BJ (cell line): ENCODE results near the gene BBX. TPM values are rescaled to one million over a fixed set of nuclear protein-coding genes. Genes with fewer than 3 reads are reported as not detected.

Experiments
- CTCF ChIA-PET: fragments of 350-600 bp; formaldehyde crosslinking; extraction: SDS; loops from one replicate; lab custom pipeline; 2021; ENCODE audit warnings: antibody characterized with exemption, inconsistent platforms; lab: Yijun Ruan, JAX
- POLR2A ChIA-PET: fragments of 300-600 bp; sonication (Branson Sonifier 250); formaldehyde crosslinking; extraction: SDS; loops from one replicate; lab custom pipeline; 2021; ENCODE audit warnings: antibody characterized with exemption; lab: Charles Lee
- DNase-seq: peaks from one replicate; pipeline ENCODE4 v3.0.0-alpha.2; 2011; ENCODE audit warnings: low read depth
- H3K27me3 ChIP-seq: 2 replicates; pipeline ENCODE4 v1.6.0; 2011; ENCODE audit warnings: low read length; ENCODE audit not compliant: control insufficient read depth, insufficient read depth
- H3K36me3 ChIP-seq: 2 replicates; pipeline ENCODE4 v1.5.1; 2011; ENCODE audit warnings: low read length; ENCODE audit not compliant: control insufficient read depth, insufficient read depth
- H3K4me3 ChIP-seq: 2 replicates; pipeline ENCODE4 v1.5.1; 2011; ENCODE audit warnings: low read depth, mild to moderate bottlenecking, control low read depth, low read length
- polyA plus RNA-seq: library from polyadenylated mRNA; depleted of rRNA; stranded (reverse); fragments of >200 nt; gene quantifications from 2 replicates; pipeline ENCODE4 v1.2.3, GENCODE V29; 2011
- TF ChIP-seq, protein P1 (sequence below): IDR thresholded peaks from 2 replicates; pipeline ENCODE4 v1.5.1; 2011; ENCODE audit warnings: low read depth, mild to moderate bottlenecking, control low read depth, inconsistent platforms, low read length, moderate library complexity; ENCODE audit not compliant: insufficient read depth

Gene BBX
- polyA plus RNA-seq, 1 experiment, result 47.6 TPM

DNA sequence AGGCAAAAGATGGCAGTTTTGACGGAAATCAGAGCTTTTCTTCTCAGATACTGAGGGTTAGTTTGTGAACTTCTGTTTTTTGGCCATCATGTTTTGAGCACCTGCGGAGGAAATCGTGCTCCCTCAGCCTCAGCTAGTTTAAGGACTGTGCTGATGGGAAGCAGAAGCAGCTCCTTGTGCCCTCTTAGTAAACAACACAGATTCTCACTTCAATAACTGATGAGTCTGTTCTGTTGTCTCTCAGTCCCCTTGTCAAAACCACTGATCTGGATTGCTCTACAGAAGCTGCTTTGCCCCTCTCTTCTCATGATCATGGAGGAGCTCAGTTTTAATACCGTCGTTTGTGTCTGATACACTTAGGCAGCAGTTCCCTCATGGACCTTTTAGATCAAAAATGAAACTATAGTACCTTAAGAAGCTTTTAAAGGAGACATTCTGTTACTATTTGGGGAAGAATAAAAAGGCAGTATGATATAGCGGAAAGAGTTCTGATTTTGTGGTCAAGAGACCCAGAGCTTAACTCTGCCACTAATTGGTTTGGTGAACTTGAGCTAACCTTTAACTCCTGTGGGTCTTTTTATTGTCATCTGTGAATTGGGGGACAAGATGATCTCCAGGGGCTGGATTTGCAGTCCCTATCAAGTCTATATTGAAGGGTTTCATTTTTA lies 152.6 kb downstream of the BBX start:
- H3K36me3 ChIP-seq, result no peaks in the 10 kb centered on the region
- no peak overlapping the region for H3K4me3 ChIP-seq
- no peaks in the 10 kb centered on the region for H3K27me3 ChIP-seq
- TF ChIP-seq, protein P1, sequence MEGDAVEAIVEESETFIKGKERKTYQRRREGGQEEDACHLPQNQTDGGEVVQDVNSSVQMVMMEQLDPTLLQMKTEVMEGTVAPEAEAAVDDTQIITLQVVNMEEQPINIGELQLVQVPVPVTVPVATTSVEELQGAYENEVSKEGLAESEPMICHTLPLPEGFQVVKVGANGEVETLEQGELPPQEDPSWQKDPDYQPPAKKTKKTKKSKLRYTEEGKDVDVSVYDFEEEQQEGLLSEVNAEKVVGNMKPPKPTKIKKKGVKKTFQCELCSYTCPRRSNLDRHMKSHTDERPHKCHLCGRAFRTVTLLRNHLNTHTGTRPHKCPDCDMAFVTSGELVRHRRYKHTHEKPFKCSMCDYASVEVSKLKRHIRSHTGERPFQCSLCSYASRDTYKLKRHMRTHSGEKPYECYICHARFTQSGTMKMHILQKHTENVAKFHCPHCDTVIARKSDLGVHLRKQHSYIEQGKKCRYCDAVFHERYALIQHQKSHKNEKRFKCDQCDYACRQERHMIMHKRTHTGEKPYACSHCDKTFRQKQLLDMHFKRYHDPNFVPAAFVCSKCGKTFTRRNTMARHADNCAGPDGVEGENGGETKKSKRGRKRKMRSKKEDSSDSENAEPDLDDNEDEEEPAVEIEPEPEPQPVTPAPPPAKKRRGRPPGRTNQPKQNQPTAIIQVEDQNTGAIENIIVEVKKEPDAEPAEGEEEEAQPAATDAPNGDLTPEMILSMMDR, result no peak
- DNase-seq, result no peak
- POLR2A ChIA-PET, result no interaction called here
- CTCF ChIA-PET, result interaction anchor here (0.6 to 4.2 kb wide), 17 partner anchors 9 to 470 kb away, joined by 3 to 24 read pairs (median 6); no protein-coding TSS in a partner anchor

DNA sequence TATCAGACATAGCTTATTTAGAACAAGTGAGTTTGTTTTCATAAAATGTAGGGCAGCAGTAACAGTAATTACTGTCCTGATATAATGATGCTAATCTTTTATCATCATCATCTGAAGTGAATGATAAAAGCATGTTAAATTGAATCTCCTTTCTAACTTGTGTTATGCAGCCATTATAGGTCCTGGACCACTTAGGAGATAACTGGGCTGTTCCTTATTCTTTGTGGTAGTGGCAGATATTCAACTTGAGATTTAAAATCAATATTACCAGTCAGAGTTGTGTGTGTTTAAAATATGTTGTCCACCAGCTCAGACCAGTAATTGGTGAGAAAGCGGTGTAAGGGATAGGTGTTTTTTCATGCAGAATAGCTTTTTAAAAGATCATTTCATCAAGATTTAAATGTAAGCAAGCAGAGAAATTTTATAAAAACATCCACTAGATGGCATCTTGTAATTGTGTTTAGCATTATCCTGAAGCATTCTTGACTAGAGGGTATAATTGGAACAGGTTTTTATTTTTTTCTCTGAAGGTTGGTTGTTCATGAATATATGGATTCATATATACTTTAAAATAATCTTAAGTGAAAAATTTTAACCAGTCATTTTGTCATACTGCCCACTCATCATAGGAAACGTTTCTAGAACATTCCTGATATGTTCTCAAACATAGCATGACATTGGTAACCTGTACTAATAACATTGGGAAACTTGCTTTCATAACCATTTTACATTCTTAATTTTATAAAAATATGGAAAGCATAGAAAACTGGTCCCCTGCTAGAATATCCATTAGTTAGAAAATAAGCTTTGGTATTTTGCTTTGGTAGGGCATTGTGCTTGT lies 153.9 kb downstream of the BBX start:
- POLR2A ChIA-PET, result no interaction called here
- TF ChIP-seq, protein P1, result peak; percentile 41

DNA sequence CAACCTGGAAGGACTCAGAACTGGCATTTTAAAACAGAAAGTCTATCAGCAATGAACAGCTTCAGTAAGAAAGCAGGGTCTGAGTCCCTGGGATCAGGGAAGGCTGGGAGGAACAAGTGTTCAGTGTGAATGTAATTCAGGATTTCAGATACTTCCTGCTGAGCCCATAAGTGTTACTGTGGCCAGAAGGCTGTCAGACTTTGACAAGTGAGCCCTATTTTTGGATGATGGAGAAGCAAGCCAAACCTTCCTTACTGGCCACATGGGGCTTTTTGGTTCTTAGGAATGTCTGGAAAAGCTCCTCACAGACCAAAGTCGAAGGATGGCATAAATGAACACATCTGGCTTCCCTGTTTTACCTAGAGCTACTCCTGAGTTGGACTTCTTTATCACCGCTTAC lies 157.2 kb downstream of the BBX start:
- no peaks in the 10 kb centered on the region for H3K27me3 ChIP-seq
- ChIA-PET POLR2A (no interaction called here), CTCF (interaction anchor here (0.8 to 1.5 kb wide), 3 partner anchors 10 to 248 kb away, joined by 3 to 4 read pairs (median 3); no protein-coding TSS in a partner anchor)
- no peak for DNase-seq
- TF ChIP-seq, protein P1, result no peak
- H3K4me3 ChIP-seq, result no peak overlapping the region
- no peaks in the 10 kb centered on the region for H3K36me3 ChIP-seq

More for the DNA sequence above, 153.9 kb downstream of the BBX start:
- H3K27me3 ChIP-seq, result no peaks in the 10 kb centered on the region
- DNase-seq, result no peak
- H3K36me3 ChIP-seq, result no peaks in the 10 kb centered on the region
- H3K4me3 ChIP-seq, result no peak overlapping the region
- CTCF ChIA-PET, result interaction anchor here (0.7 to 4.2 kb wide), 27 partner anchors 8 to 750 kb away, joined by 3 to 24 read pairs (median 5); no protein-coding TSS in a partner anchor

DNA sequence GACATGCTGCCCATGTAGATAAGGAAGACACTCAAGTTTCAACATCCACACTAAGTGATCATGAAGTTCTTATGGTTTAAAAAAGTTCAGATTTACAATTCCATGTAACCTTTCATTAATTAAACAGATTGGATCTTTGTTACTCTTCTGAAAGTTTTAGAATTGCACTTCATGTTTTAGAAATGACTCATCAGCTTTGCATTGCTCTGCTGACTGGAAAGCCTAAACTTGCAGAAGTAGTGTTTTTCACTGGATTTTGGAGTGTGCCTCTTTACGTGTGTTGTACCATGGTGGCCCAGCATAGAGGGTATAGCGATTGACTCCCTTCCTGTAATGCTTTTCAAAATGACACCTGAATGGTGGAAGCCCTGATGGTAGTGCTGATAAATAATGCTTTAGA lies 157.9 kb downstream of the BBX start:
- DNase-seq, result no peak
- Histone ChIP-seq H3K27me3 (no peaks in the 10 kb centered on the region), H3K36me3 (no peaks in the 10 kb centered on the region), H3K4me3 (no peak overlapping the region)
- ChIA-PET CTCF (interaction anchor here (0.8 to 1.9 kb wide), 4 partner anchors 10 to 247 kb away, joined by 3 to 7 read pairs (median 4); no protein-coding TSS in a partner anchor), POLR2A (no interaction called here)
- TF ChIP-seq, protein P1, result no peak

DNA sequence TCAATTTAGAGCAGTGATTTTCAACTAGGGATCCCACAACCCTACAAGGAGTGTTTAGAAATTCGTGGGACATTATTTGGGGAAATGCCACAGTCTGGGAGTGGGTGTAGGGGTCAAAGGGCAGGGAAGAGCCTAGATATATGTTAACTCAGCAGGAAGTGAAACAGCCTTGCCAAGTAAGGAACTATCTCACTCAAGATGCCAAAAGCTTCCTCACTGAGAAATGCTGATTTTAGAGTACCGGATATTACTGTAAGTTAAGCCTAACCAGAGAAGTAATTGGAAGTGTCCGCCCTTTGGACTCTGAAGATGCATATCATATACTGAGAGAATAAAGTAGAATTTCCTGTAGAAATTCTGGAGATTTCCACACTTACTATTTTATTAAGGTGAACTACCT lies 158.6 kb downstream of the BBX start:
- Histone ChIP-seq H3K4me3 (no peak overlapping the region), H3K36me3 (no peaks in the 10 kb centered on the region), H3K27me3 (no peaks in the 10 kb centered on the region)
- TF ChIP-seq, protein P1, result no peak
- DNase-seq, result no peak
- CTCF ChIA-PET, result interaction anchor here (1.9 kb wide), 1 partner anchor 11 kb away, joined by 7 read pairs; no protein-coding TSS in a partner anchor
- POLR2A ChIA-PET, result no interaction called here
